ENCODE results near the gene PPIL1. TPM values are rescaled to one million over a fixed set of nuclear protein-coding genes. Genes with fewer than 3 reads are reported as not detected.

The PPIL1 gene
- total RNA-seq, 1 experiment from 2014 or later = 78.3 TPM

DNA sequence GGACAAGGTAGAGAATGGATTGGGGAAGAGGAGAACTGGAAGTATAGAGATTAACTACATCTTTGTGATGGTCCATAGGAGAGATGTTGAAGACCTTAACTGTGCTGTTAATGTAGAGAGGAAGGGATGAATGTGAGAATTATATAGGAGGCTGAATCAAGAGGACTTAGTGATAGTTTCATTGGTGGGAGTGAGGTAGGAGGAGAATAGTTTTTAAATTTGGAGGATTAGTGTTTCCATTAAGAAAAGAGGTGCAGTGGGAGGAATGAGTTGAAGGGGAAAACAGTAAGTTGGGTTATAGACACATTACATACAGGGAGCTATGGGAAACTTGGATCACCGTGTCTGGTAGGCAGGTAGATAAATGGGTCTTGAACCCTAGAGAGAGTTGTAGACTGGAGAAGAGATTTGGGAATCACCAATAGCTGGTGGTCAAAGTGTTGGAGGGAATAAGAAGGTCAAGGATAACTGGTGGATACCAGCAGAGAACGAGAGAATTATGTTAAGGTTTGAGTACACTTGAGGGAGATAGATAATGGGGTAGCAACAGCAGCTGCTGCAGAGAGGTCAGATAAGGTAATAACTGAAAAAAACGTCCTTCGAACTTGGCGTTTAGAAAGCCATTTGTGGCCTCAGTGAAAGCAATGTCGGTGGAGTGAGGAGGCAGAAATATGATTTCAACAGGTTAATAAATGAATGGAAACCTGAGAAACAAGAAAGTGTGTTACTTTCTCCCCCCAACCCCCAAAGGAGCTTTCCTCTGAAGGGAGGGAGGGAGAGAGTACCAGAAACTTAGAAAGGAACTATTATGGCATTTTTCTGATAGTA lies 14.3 kb upstream of the PPIL1 start:
- no peak for DNase-seq (ENCODE audit: low spot score)

DNA sequence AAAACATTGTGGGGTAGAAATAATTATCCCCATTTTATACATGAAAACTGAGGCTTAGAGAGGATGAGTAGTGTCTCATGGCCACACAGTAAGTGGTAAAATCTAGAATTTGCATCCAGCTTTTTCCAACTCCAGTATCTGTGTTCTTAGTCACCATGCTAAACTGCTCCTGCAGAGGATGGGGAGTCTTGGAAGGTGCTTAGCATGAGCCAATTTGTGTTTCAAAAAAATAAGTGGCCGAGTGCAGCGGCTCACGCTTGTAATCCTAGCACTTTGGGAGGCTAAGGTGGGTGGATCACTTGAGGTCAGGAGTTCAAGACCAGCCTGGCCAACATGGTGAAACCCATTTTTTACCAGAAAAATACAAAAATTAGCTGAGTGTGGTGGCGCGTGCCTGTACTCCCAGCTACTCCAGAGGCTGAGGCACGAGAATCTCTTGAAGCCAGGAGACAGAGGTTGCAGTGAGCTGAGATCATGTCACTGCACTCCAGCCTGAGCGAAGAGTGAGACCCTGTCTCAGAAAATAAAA lies 13.6 kb upstream of the PPIL1 start:
- no peak for DNase-seq (ENCODE audit: low spot score)

DNA sequence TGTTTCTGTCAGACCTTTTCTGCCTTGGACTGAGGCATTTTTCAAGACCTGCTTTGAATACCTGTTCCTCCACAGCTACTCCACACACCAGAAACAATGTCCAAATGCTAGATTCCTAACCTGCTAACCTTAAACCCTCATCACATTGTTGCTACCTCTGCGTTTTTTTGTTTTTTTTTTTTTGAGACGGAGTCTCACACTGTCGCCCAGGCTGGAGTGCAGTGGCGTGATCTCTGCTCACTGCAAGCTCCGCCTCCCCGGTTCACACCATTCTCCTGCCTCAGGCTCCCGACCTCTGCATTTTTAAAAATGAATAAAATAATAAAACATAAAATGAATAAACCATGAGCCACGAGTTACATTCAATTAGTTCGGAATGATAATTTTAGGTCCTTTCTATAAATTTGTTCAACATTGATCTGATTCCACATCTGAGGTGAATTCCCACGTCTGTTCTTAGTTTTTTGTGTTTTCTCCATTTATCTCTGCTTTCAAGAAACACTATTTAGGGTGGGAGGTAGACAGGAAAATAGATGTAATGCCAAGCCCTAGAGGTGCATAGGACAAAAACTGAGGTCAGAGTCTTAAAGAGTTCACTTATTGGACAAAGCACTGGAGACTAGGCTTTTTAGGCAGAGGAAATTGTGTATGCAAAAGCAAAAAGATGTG lies 12.5 kb upstream of the PPIL1 start:
- no peak for DNase-seq (ENCODE audit: low spot score)

DNA sequence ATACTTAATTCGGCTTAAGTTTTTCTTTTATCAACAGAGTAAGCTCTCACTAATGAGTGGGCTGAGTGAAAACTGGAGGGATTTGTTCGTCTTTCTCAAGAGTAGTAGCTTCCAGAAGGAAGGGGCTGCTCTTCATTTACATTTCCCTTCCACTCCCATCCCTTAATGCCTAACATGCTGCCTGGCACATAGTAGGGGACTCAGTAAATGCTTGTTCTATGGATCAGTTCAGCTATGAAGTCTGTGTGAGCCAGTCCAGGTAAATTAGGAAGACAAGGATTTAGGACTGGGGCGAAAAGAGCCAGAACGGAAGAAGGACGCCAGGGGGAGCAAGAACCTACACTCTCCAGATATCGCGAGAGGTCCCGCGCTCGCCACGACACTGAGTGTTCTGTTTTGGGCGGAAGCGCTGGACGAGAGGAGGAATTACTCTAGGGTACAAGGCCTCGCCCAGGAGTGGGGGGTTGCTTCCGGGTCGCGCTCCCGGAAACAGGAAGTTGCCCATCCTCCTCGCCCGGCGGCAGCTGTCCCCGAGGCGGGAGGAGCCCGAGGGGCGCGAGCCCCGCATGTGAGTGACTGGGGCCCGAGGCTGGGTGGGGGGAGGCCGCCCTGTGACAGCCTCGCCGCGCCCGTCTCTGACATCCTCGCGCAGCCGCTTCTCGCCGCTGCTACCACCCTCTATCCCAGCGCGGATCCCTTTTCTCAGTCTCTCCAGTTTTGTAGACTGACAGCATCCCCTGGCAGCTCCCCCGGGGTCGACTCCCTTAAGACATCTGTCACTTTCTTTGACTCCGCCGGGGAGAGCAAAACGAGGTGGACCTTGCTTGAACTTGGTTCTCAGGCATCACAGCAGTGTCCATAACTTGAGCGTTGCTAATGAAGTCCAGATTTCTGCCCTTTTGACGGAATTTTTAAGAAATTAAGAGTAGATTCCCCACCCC lies 11.1 kb upstream of the PPIL1 start, which contains the start of gene C6orf89:
C6orf89 (plus strand) TSS at position 492 of the 941 bp plus-strand sequence. CDS start 13,493 bp downstream, outside the sequence.
- peak; percentile 97 for DNase-seq (ENCODE audit: low spot score)

DNA sequence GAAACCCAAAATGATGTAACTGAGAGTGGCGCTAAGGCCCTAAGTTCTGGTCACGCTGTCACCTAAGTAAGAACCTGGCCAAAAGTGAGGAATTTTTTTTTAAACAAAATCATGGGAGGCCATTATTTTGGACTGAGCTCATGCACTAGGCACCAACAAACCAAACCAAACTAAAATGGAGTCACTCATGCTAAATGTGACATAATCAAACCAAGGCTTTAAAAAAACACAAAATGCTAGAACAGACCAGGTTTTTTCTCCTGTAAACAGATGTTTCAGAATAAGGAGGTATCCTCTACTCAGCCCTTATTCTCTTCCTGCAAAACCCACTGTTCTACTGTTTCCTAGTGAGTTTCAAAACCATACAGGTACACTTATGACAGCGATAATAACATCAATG lies 10.0 kb upstream of the PPIL1 start:
- DNase-seq (ENCODE audit: low spot score) = no peak

DNA sequence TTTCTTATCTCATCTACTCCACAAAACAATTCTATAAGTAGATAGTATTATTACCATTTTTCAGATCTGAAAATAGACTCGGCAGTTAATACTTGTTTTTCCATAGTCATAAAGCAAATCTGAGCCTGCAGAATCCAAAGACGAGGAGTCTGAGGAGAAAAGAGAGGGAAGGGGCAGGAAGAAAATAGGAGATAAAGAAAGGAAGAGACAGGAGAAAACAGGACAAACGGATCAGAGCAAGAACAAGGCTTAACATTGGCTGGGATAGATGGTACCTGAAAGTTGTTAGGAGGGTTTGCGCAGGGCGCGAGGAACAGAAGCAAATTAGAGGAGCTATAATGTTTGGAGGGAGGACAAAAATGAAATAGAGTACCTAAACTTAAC lies 639 bp upstream of the PPIL1 start:
- no peak for DNase-seq (ENCODE audit: low spot score)

DNA sequence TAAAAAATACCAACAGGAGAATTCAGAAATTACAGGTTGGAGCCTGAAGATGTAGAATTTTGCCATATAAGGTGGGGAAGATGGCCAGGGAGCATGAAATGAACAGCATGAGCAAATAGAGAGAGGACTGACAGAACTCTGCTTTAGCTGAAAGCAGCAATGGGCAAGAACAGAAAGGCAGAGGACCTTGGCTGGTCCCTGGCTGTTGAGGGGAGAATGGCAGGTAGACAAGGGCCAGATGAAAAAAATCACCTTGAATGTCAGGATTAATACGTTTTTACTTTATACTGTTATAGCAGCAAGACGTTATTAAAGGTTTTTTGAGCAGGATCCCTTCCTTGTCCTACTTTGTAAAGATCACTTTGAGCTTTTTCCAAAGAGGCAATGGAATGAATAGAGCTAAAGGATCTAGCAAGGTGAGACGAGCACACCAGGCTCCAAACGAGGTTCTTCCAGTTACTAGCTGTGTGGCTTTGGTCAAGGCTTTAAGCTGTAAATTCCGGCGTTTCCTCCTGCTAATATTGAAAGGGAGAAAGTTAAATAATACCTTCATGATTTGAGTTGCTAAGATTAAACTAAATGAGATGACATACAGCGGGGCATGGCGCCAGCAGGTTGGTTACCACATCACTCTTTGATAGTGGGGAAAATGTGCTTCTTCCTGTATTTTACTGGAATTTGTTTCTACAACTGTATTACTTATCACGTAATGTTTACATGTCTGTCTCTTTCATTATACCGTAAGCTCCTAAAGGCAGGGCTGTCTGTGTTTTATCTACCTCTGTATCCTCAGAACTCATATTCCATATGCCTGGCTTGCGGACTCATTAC lies 776 bp downstream of the PPIL1 start:
- no peak for DNase-seq (ENCODE audit: low spot score)

DNA sequence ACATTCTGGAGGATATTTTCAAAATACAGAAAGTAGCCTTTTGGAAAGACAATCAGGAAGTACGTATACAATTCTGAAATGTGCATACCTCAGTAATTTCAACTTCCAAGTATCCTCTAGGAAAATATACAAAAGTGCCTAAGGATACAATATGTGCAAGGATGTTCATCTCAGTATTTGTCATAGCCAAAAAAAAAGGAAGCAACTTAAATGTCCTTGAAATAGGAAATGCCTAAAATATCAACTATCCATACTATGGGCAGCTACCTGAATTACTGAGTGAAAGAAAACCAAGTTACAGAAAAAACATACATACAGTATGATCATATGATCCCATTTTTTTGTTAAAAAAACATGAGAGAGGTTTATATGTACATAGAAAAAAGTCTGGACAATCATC lies 1.5 kb downstream of the PPIL1 start:
- no peak for DNase-seq (ENCODE audit: low spot score)

DNA sequence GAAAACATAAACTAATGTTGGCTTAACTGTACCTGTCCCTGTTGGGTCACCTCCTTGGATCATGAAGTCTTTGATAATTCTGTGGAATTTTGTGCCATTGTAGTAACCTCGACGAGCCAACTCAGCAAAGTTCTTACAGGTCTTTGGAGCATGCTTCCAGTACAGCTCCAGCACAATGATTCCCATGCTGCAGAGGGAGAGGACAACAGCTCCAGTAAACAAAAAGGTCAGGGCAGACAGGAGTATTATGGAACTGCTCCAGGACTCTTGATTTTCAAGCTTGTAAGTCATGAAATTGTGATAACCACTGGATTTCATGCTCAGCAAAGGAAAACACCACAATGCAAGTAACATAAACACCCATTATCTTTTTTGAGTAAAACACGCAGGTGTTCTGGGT lies 2.9 kb downstream of the PPIL1 start:
- no peak for DNase-seq (ENCODE audit: low spot score)

DNA sequence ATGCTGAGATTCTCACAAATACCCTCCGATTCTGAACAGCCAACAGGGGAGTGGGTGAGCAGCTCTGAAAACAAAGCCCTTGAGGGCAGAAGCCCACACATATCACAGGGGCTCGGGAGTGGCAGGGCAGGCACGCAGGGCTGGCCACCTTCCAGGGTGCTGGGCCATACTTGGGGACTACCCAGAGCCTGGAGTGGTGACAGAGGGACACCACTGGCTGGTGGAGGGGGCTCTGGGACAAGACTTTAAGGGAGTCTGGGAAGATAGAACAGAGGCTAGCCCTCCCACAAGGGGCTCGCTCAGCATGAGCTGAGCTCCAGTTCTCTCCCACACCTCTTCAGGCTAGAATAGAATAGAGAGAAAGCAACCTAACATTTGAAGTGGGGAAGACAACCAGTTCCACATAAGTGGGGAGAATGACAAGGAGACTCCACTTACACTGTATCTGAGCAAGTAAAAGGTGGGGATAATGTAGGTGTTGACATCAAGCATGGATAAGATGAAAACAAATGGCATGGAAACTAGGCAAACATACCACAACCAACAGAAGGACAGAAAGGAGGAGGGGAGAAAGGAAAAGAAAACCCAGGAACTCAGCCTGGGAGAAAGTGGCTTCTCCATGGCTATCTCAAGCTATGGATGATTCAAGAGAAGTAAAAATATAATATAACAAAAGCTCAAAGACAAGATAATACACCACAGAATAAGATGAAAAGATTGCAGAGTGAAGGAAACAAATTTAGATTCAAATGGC lies 7.0 kb downstream of the PPIL1 start:
- DNase-seq (ENCODE audit: low spot score) = no peak

DNA sequence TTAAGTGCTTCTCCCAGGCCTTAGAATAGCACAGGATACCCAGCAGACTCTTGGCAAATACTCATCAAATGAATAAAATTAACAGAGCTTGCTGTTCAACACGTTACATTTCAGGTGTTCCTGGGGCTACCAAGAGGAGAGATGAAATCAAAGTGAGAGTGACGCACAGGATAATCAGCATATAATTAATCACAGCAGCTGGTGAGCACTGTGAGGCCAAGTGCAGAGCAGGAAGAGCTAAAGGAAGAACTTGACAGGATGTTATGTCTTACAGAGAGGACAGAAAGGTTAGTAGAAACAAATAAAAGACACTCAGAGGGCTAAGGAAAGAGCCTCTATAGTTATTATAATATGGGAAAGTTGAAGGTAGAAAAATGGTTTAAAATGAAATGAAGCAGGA lies 8.8 kb downstream of the PPIL1 start:
- no peak for DNase-seq (ENCODE audit: low spot score)

DNA sequence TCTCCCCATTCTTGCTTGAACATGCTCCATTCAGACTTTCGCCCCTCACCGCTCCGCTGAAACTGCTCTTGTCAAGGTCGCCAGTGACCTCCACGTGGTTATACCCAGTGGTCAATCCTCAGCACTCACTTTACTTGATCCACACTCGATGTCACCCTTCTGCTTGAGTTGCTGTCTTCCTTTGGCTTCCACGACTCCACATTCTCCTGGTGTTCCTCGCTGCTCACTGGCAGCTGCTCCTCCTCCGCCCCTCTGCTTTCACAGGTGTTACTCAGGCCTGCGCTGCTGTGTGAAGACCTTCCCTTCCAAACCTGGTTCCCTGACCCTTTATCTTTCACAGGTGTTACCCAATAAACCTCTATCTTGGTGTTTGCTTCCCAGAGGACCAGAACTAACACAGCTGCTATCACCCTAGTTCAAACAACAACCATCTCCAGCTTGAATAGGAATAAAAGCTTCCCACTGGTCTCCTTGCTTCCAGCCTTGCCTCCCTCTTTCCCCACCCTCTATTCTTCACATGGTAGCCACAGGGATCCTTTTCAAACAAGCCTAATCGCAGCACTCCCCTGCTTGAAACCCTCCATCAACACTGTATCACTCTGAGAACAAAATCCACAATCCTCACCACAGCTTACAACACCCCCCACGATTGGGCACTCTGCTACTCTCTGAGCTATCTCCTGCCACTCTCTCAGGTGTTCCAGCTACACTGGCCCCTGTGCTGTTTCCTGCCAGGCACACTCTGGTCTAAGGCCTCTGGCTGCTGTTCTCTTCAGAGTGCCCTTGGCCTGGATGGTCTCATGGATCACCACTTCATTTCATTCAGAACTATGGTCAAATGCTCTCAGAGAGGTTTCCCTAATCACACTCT lies 10.7 kb downstream of the PPIL1 start:
- no peak for DNase-seq (ENCODE audit: low spot score)

DNA sequence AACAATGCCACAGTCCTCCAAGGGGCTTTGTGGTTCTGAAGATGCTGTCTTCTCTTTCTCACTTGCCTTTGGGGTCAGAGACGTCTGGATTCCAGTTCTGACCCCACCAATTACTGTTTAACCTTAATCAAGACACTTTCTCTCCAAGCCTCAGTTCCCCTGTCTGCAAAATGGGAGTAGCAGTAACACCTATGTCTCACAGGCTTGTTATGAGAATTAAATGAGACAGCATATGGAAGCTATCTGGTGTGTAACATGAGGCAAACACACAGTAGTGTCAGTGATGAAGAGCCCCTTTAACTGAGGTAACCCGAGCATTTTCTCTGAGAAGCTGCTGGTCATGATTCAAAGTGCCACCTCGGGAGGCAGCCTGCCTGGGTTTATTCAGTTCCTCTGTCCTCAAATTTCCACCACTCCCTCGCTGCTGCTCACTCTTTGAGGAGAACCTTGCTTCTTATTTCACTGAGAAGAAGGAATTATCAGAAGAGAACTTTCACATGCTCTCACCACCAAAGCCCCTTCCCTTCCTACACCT lies 11.7 kb downstream of the PPIL1 start:
- DNase-seq (ENCODE audit: low spot score) = no peak

DNA sequence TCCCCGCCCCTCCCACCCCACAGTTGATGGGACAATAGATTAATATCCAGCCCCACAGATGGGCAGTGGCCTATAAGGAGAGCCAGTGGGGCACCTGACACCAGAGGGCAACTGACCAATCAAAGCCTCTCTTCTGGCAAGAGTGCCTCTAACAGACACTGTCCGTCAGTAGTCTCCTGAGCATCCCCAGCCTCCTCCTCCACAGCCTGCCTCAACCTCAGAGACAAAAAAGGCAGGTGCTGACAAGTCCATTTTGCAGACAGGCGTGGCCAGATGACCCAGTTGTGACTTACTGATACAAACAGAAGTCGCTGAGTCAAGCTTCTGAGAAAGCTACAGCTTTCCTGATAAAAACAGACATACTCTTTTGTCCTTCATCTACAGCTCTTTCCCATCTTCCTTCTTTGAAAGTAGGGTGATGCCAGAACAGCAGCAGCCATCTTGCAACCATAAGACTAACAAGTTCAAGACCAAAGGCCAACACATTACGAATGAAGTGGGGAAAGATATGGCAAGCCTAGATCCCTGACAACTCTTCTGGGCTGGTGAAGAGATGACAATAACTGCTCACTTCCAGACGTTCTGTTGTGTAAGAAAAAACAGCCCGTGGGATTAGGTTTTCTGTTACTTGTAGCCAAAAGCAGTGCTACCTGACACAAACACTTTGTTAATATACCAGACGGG lies 12.3 kb downstream of the PPIL1 start:
- no peak for DNase-seq (ENCODE audit: low spot score)

DNA sequence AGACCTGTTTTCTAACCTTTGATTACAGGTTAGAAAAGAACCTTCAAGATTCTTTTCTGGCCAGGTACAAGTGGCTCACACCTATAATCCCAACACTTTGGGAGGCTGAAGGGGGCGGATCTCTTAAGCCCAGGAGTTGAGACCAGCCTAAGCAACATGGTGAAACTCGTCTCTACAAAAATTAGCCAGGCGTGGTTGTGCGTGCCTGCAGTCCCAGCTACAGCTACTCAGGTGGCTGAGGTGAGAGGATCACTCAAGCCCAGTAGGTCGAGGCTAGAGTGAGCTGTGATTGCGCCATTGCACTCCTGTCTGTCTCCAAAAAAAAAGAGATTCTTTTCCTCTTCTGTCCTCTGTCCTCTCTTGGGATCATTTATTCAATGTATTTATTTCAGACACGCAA lies 14.5 kb downstream of the PPIL1 start:
- DNase-seq (ENCODE audit: low spot score) = no peak

DNA sequence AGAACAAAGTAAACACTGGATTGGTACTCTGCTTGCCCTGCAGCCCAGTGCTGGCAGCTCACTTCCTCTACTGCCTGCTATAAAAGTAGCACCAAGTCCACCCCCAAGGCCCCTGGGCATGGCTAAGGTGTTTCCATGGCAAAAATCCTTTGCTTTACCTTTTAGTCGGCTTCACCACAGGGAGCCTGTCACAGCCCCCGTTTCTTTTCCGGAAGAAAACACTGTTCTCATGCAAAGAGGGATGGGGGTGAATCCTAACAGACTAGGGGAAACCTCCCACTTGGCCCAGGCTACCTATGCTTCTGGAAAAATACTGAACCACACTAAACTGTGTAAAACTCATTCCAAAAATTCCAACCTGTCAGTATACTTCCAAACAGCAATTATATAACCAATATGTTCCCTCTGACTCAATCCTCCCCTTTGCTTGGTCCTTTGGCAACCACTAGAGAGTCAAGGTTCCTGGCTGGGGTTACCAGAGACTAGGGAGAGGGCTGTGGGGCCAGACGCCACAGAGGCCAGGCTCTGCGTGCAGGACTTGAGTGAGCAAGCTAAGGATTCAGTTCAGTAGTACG lies 16.1 kb downstream of the PPIL1 start:
- no peak for DNase-seq (ENCODE audit: low spot score)

DNA sequence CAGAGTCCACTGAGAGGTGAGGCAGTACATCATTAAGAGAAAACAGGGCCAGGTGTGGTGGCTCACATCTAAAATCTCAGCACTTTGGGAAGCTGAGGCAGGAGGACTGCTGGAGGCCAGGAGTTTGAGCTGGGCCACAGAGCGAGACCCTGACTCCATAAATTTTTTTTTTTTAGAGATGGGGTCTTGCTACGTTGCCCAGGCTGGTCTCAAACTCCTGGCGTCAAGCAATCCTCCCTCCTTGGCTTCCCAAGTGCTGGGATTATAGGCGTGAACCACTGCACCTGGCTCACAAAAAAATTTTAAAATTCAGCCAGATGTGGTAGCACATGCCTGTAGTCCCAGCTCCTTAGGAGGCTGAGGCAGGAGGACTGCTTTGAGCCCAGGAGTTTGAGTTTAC lies 17.3 kb downstream of the PPIL1 start:
- no peak for DNase-seq (ENCODE audit: low spot score)

DNA sequence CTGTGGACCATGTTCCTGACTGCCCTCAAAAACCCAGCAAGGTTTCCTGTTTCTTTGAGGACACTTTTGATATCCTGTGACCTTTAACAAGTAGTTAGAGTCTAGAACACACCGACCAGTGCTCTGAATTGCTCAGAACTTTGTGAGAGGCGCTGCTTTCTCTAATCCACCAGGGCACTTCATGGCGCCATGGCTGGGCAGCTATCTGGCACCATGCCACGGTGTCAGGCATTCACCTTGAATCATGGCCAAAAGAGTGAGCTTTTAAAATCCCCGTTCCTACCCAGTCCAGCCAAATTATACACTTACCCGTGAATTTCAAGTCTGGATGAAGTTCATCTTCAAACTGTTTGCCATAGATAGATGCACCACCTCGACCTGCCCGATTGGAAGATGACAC lies 18.3 kb downstream of the PPIL1 start:
- no peak for DNase-seq (ENCODE audit: low spot score)
